HG02938 (cell line): ENCODE data around the gene NT5DC2.

Experiments
- ATAC-seq: cut with Tn5 transposase; IDR thresholded peaks from one replicate; pipeline ENCODE4 v1.9.1; 2021; ENCODE audit warnings: mild to moderate bottlenecking, moderate library complexity; ENCODE audit not compliant: unreplicated experiment

Gene NT5DC2

GRCh38 chr3:52525680-52526561 lies 7.7 kb downstream of the NT5DC2 start:
- no peak for ATAC-seq

GRCh38 chr3:52524752-52525679 lies 8.6 kb downstream of the NT5DC2 start:
- ATAC-seq: no peak

- no peak for ATAC-seq
These were observed 9.4 kb downstream of the NT5DC2 start for GRCh38 chr3:52524258-52524751.

GRCh38 chr3:52523386-52524257 lies 10.0 kb downstream of the NT5DC2 start:
- no peak for ATAC-seq

GRCh38 chr3:52522651-52523251 lies 10.9 kb downstream of the NT5DC2 start:
- no peak for ATAC-seq

GRCh38 chr3:52521881-52522650 lies 11.6 kb downstream of the NT5DC2 start:
- ATAC-seq: no peak

GRCh38 chr3:52521488-52521824 lies 12.2 kb downstream of the NT5DC2 start:
- ATAC-seq: no peak

- no peak for ATAC-seq
These were observed 12.8 kb downstream of the NT5DC2 start for GRCh38 chr3:52520716-52521487.

- no peak for ATAC-seq
These were observed 13.5 kb downstream of the NT5DC2 start for GRCh38 chr3:52520141-52520667.

GRCh38 chr3:52519445-52520140 lies 14.1 kb downstream of the NT5DC2 start:
- no peak for ATAC-seq

GRCh38 chr3:52518723-52519444 lies 14.8 kb downstream of the NT5DC2 start:
- ATAC-seq: no peak

- no peak for ATAC-seq
These were observed 15.6 kb downstream of the NT5DC2 start for GRCh38 chr3:52517796-52518722.

GRCh38 chr3:52516509-52517195 lies 17.0 kb downstream of the NT5DC2 start:
- no peak for ATAC-seq

- no peak for ATAC-seq
These were observed 18.5 kb downstream of the NT5DC2 start for GRCh38 chr3:52515192-52515591.

GRCh38 chr3:52514576-52514975 lies 19.1 kb downstream of the NT5DC2 start:
- ATAC-seq: no peak

- no peak for ATAC-seq
These were observed 20.4 kb downstream of the NT5DC2 start for GRCh38 chr3:52513281-52513680.
